Fibroblast of mammary gland (primary cell): Measurements from ENCODE around the gene RFX1.

Experiments used
- DNase-seq: peaks from one replicate; pipeline ENCODE4 v3.0.0-alpha.2; 2010; ENCODE audit warnings: low read depth
- H3K4me3 ChIP-seq: 2 replicates; pipeline ENCODE4 v1.5.1; 2011; ENCODE audit warnings: low read depth, mild to moderate bottlenecking, low read length, moderate library complexity; ENCODE audit not compliant: control insufficient read depth
- TF ChIP-seq, protein P1 (sequence below): conservative IDR thresholded peaks from 2 replicates; pipeline ENCODE4 v1.5.1; 2011; ENCODE audit warnings: low read depth, low read length, inconsistent platforms; ENCODE audit not compliant: control insufficient read depth, insufficient read depth

Gene RFX1

DNA sequence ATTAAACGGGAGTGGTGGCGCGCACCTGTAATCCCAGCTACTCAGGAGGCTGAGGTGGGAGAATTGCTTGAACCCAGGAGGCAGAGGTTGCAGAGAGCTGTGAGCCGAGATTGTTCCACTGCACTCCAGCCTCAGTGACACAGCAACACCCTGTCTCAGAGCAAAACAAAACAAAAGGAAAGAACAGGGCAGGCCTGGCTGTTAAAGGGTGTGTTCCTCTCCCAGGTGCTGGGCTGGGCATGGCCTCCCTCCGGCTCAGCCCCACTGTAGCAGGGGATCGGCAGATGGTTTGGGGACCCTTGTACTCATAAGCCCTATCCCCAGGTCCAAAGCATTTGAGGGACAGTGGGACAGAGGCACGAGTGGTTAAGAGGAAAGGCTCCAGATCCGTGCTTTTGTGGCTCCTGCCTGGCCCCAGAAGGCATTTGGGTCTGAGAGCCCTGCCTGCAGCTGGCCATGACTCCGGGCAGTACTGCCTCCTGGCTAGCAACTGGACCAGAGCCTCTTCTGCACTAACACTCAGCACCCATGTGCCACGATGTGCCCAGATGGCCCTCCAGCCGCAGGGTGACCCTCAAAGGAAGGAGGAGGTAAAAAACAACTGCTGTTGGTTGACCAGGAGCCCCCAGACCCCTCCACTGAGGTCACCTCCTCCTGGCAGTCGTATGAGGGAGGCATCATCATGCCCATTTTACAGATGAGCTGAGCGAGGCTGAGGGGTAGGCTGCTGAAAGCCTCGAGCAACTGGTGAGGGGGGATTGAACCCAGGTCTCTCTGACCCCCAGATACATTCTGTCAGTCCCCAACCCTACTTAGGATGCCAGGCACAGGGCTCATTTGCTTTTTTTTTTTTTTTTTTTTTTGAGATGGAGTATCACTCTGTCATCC lies 10.0 kb downstream of the RFX1 start:
- no peak for DNase-seq
- no peak overlapping the region for H3K4me3 ChIP-seq
- TF ChIP-seq, protein P1, sequence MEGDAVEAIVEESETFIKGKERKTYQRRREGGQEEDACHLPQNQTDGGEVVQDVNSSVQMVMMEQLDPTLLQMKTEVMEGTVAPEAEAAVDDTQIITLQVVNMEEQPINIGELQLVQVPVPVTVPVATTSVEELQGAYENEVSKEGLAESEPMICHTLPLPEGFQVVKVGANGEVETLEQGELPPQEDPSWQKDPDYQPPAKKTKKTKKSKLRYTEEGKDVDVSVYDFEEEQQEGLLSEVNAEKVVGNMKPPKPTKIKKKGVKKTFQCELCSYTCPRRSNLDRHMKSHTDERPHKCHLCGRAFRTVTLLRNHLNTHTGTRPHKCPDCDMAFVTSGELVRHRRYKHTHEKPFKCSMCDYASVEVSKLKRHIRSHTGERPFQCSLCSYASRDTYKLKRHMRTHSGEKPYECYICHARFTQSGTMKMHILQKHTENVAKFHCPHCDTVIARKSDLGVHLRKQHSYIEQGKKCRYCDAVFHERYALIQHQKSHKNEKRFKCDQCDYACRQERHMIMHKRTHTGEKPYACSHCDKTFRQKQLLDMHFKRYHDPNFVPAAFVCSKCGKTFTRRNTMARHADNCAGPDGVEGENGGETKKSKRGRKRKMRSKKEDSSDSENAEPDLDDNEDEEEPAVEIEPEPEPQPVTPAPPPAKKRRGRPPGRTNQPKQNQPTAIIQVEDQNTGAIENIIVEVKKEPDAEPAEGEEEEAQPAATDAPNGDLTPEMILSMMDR = no peak

DNA sequence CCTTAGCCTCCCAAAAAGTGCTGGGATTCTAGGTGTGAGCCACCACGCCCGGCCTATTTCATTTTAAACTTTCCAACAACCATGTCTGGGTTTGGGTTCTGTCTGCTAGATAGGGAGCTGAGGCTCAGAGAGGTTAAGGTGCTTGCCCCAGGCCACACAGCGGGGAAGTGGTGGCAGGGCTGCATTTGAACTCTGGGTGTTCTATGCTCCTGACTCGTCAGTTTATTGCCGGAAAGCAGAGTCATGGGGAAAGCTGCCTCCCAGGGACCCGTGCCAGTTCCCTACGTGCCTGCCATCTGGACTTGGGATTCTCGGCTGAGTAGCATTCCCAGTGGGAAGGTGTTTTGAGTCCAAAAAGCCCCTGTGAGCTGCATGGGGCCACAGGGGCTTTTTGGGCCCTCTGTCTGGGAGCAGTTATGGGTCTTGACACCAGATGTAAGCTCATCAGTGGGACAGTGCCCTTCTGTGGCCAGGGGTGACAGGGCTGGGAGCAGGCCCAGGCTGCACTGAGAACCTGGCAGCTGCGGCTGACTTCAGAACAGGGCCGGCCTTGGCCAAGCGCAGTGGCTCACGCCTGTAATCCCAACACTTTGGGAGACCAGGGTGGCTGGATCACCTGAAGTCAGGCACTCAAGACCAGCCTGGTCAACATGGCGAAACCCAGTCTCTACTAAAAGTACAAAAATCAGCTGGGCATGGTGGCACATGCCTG lies 10.9 kb downstream of the RFX1 start:
- peak; percentile 77 for DNase-seq
- no peak overlapping the region for H3K4me3 ChIP-seq
- TF ChIP-seq, protein P1 = no peak

DNA sequence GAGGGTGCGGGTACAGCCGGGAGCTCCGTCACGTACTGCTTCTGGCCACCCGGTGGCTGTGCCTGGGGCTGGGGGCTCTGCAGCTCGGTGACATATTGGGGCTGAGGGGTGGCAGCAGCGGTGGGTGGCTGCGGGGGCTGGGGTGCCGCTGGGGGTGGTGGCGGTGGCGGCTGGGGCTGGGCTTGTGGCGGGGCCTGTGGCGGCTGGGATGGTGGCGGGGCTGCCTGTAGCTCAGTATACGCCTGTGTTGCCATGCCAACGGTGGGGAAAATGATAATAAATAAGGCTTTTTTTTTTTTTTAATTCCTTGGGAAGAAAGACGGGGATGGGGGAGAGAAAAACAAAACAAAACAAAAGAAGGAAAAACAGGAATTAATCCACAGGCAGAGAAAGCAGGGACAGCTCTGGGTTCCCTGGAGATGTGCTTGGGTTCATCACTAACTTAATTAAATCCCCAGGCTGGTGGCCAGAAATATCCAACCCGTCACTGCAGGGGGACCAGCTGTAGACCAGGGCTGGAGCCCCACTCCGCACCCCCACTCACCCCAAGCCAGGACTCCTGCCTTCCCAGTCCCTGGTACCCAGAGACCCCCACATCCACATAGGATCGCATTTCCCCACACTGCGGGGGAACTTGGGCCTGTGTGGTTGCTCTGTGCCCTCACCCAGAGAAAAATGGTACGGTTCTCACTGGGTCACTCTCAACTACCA lies 12.4 kb downstream of the RFX1 start:
- H3K4me3 ChIP-seq = no peak overlapping the region
- DNase-seq = no peak
- TF ChIP-seq, protein P1 = no peak

DNA sequence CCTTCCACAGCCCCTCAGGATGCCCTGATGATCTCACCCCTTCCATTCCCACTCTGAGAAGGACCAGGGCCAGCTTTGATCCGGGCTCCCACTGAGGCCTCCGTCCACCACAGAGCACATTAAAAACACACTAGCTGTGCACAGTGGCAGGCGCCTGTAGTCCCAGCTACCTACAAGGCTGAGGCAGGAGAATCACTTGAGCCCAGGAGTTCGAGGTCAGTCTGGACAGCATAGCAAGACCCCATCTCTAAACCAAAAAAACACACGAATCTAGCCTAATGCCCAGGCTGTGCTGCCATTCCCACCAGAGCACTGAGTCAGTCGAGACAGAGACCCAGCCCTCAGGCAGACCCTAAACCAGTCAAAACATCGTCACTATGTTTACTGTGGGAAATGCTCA lies 14.1 kb downstream of the RFX1 start:
- DNase-seq = no peak
- TF ChIP-seq, protein P1 = no peak
- no peak overlapping the region for H3K4me3 ChIP-seq

DNA sequence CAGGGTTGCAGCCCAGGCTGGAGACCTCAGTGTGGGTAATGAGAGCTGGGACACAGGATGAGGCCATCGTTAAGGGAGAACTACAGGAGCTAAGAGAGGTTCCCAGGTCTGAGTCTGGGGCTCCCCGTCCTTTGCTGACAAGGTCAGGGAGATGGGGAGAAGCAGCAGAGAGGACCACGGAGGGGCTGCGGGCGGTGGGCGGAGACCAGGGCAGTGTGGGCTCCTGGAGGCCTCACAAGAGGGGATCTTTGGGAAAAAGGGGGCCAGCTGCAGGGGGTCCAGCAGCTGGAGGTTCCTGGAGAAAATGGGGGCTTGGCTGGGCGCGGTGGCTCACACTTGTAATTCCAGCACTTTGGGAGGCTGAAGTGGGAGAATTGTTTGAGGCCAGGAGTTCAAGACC lies 16.0 kb downstream of the RFX1 start:
- TF ChIP-seq, protein P1 = no peak
- no peak for DNase-seq
- no peak overlapping the region for H3K4me3 ChIP-seq

DNA sequence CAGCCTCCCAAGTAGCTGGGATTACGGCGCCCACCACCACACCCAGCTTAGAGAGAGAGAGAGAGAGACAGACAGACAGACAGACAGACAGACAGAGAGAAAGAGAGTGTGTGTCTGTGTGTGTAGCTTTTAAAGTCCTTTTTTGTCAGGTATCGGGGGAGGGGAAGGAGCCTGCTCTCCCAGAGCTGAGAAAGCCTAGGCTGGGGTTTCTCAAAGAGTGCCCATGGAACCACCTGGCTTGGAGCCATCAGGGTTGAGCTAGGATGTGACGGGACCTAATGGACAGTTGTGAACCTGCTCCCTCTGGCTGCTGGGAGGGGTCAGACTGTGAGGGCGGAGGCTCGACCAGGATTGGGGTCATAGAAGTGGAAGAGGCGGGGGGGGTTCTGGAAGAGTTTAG lies 16.6 kb downstream of the RFX1 start:
- H3K4me3 ChIP-seq = no peak overlapping the region
- TF ChIP-seq, protein P1 = no peak
- no peak for DNase-seq
